OCI-LY1 (cell line): ENCODE data around the gene TMCC1.

ENCODE experiments used
- H2AFZ ChIP-seq: fragments of 200-600 bp; sonication (generic), shearing (Covaris generic); 2 replicates; pipeline ENCODE4 v1.6.0; 2014; ENCODE audit warnings: antibody characterized with exemption, mild to moderate bottlenecking, low read length
- H3F3A ChIP-seq: fragments of 200-600 bp; sonication (generic), shearing (Covaris generic); 2 replicates; pipeline ENCODE4 v1.6.0; 2014; ENCODE audit warnings: mild to moderate bottlenecking, antibody characterized with exemption, low read length, moderate library complexity; ENCODE audit not compliant: insufficient read depth
- H3K27ac ChIP-seq: fragments of 200-600 bp; sonication (generic); 2 replicates; pipeline ENCODE4 v1.5.1; 2014; ENCODE audit warnings: low read length, mixed run types, mild to moderate bottlenecking, low read depth; ENCODE audit not compliant: poor library complexity, severe bottlenecking
- H3K27me3 ChIP-seq: fragments of 200-600 bp; sonication (generic); 2 replicates; pipeline ENCODE4 v1.6.0; 2014; ENCODE audit warnings: antibody characterized with exemption, mild to moderate bottlenecking, low read length, moderate library complexity; ENCODE audit not compliant: insufficient read depth
- H3K36me3 ChIP-seq: fragments of 200-600 bp; sonication (generic); 2 replicates; pipeline ENCODE4 v1.6.1; 2014; ENCODE audit warnings: mild to moderate bottlenecking, antibody characterized with exemption, low read length, moderate library complexity, mixed read lengths; ENCODE audit not compliant: insufficient read depth
- H3K4me1 ChIP-seq: fragments of 200-600 bp; sonication (generic); 2 replicates; pipeline ENCODE4 v1.5.1; 2014; ENCODE audit warnings: mild to moderate bottlenecking, low read length, moderate library complexity; ENCODE audit not compliant: insufficient read depth, severe bottlenecking
- H3K4me2 ChIP-seq: fragments of 200-600 bp; sonication (generic), shearing (Covaris generic); 2 replicates; pipeline ENCODE4 v1.6.1; 2014; ENCODE audit warnings: low read length
- H3K4me3 ChIP-seq: fragments of 200-600 bp; sonication (generic); 2 replicates; pipeline ENCODE4 v1.5.1; 2014; ENCODE audit warnings: low read length, low read depth, mild to moderate bottlenecking, mixed read lengths; ENCODE audit not compliant: poor library complexity, severe bottlenecking
- H3K79me2 ChIP-seq: fragments of 200-600 bp; shearing (Covaris generic); 2 replicates; pipeline ENCODE4 v1.6.1; 2016; ENCODE audit warnings: mixed run types, low read length, mixed read lengths; ENCODE audit not compliant: insufficient read depth
- H3K9ac ChIP-seq: fragments of 200-600 bp; sonication (generic), shearing (Covaris generic); 2 replicates; pipeline ENCODE4 v1.6.1; 2014; ENCODE audit warnings: mild to moderate bottlenecking, low read length, mixed read lengths
- H3K9me2 ChIP-seq: fragments of 200-600 bp; sonication (generic), shearing (Covaris generic); 2 replicates; pipeline ENCODE4 v1.6.1; 2014; ENCODE audit warnings: low read depth, mild to moderate bottlenecking, low read length, mixed read lengths
- H3K9me3 ChIP-seq: fragments of 200-600 bp; shearing (Covaris generic); 2 replicates; pipeline ENCODE4 v1.6.1; 2014; ENCODE audit warnings: low read length, mixed read lengths
- H4K20me1 ChIP-seq: fragments of 200-600 bp; sonication (generic), shearing (Covaris generic); 2 replicates; pipeline ENCODE4 v1.6.0; 2016; ENCODE audit warnings: mild to moderate bottlenecking, low read length; ENCODE audit not compliant: insufficient read depth
- EZH2 ChIP-seq: fragments of 200-600 bp; sonication (generic), shearing (Covaris generic); IDR thresholded peaks from 2 replicates; pipeline ENCODE4 v1.8.0; 2017; ENCODE audit warnings: borderline replicate concordance, mixed run types, mild to moderate bottlenecking, antibody characterized with exemption, low read length, moderate library complexity, mixed read lengths
- TF ChIP-seq, protein P1 (sequence below): fragments of 200-600 bp; sonication (generic), shearing (Covaris generic); IDR thresholded peaks from 2 replicates; pipeline ENCODE4 v1.5.1; 2017; ENCODE audit warnings: mild to moderate bottlenecking, antibody characterized with exemption, low read length, moderate library complexity, mixed read lengths

TMCC1 gene

DNA sequence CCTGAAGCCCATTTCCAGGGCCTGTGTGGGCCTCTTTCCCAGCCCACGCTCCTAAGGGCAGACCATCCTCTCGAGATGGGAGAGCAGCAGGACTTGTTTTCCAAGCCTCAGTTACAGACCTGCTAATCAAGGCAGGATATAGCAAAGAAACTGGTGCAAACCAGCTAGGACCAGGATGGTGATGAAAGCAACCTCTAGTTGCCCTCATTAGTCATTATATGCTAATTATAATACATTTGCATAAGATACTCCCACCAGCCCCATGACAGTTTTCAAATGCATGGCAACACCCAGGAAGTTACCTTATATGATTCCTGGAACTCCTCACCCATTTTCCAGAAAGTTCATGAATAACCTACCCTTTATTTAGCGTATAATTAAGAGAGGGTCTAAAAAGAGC, 46.6 kb upstream of the TMCC1 start:
- Histone ChIP-seq H3K9me2 (no peaks in the 10 kb centered on the region), H3K9ac (no peak overlapping the region), H2AFZ (no peak overlapping the region), H3K27me3 (peaks cover 4% of the 10 kb centered on the region; the same call in 1 of the 2 replicates), H3K4me2 (no peak overlapping the region), H3K4me1 (peaks cover 7% of the 10 kb centered on the region), H4K20me1 (no peaks in the 10 kb centered on the region), H3K27ac (no peak overlapping the region), H3K79me2 (no peaks in the 10 kb centered on the region), H3K36me3 (no peaks in the 10 kb centered on the region), H3K9me3 (no peaks in the 10 kb centered on the region), H3K4me3 (no peak overlapping the region), H3F3A (no peaks in the 10 kb centered on the region)
- TF ChIP-seq, protein P1, sequence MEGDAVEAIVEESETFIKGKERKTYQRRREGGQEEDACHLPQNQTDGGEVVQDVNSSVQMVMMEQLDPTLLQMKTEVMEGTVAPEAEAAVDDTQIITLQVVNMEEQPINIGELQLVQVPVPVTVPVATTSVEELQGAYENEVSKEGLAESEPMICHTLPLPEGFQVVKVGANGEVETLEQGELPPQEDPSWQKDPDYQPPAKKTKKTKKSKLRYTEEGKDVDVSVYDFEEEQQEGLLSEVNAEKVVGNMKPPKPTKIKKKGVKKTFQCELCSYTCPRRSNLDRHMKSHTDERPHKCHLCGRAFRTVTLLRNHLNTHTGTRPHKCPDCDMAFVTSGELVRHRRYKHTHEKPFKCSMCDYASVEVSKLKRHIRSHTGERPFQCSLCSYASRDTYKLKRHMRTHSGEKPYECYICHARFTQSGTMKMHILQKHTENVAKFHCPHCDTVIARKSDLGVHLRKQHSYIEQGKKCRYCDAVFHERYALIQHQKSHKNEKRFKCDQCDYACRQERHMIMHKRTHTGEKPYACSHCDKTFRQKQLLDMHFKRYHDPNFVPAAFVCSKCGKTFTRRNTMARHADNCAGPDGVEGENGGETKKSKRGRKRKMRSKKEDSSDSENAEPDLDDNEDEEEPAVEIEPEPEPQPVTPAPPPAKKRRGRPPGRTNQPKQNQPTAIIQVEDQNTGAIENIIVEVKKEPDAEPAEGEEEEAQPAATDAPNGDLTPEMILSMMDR, result no peak
- no peak for TF ChIP-seq EZH2

DNA sequence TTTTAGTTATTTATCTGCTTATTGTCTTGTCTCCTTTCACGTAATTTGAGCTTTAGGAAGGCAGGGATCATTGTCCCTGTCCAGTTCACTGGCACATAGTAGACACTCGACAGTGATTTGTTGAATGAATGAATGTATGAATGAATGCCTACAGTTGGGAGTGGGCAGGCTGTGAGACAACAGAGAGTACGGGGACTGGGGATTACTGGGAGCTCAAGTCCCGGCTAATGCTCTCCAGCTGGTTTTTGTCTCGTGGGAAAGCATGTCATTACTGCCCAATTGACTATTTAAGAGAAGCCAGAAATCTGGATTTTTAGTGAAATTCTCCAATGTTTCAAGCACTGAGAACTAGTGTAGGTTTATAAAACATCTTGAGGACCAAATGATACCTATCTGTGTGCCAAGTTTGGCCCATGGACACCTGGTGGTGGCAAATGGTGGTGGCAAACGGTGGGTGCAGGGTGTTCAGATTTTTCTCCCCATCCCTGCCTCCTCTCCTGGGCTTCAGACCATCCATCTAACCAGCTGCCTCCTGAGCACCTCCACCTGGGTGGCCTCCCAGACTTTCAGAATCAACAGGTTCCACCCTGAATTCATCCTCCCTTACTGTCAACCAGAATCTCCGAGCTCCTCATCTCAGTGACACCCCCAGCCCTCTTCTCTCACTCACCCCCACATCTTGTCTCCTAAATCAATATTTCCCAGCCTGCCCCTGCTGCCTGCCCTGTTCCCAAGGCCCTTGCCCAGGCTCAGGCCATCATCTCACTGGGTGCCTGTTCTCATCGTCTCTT, 44.8 kb upstream of the TMCC1 start:
- no peak overlapping the region for H2AFZ ChIP-seq
- no peak overlapping the region for H3K4me3 ChIP-seq
- H3K79me2 ChIP-seq, result no peaks in the 10 kb centered on the region
- TF ChIP-seq, protein P1, result peak; percentile 15; the same call in 1 of the 2 replicates
- no peak for TF ChIP-seq EZH2
- H4K20me1 ChIP-seq, result no peaks in the 10 kb centered on the region
- no peak overlapping the region for H3K4me2 ChIP-seq
- H3K27ac ChIP-seq, result no peak overlapping the region
- no peaks in the 10 kb centered on the region for H3F3A ChIP-seq
- no peaks in the 10 kb centered on the region for H3K36me3 ChIP-seq
- H3K9me3 ChIP-seq, result no peaks in the 10 kb centered on the region
- peaks cover 11% of the 10 kb centered on the region for H3K4me1 ChIP-seq
- no peaks in the 10 kb centered on the region for H3K9me2 ChIP-seq
- H3K9ac ChIP-seq, result no peak overlapping the region
- no peaks in the 10 kb centered on the region for H3K27me3 ChIP-seq

DNA sequence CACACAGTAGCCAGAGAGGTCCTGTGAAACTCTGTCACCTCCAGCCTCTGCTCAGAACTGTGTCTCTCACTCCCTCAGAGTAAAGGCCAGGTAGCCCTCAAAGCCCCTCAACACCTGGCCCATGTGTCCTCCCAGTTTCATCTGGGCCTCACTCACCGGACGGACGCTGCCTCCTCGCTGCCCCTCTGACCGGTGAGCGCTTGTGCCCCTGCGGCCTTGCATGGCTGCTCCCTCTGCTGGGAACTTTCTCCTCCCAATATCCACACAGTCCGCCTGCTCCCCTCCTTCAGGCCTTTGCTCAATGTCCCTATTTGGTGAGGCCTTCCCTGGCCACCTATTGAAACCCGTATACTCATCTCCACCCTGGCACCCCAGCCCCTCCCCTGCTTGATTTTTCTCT, 44.2 kb upstream of the TMCC1 start:
- Histone ChIP-seq H3K27ac (no peak overlapping the region), H4K20me1 (no peaks in the 10 kb centered on the region), H3F3A (no peaks in the 10 kb centered on the region), H3K4me1 (peaks cover 11% of the 10 kb centered on the region), H3K9ac (no peak overlapping the region), H3K36me3 (no peaks in the 10 kb centered on the region), H3K27me3 (no peaks in the 10 kb centered on the region), H3K4me3 (no peak overlapping the region), H3K9me3 (no peaks in the 10 kb centered on the region), H2AFZ (no peak overlapping the region), H3K9me2 (no peaks in the 10 kb centered on the region), H3K4me2 (no peak overlapping the region), H3K79me2 (no peaks in the 10 kb centered on the region)
- TF ChIP-seq EZH2, result no peak
- TF ChIP-seq, protein P1, result no peak
